KOPT-K1 (cell line): Measurements from ENCODE around the gene EQTN.

Experiments used
- H3K27ac ChIP-seq: fragments of 200-600 bp; sonication (generic); 2 replicates; pipeline ENCODE4 v1.5.1; 2016; ENCODE audit warnings: antibody characterized with exemption, mild to moderate bottlenecking, low read depth, low read length; ENCODE audit not compliant: poor library complexity, severe bottlenecking
- H3K36me3 ChIP-seq: fragments of 200-600 bp; sonication (generic); 2 replicates; pipeline ENCODE4 v1.5.1; 2017; ENCODE audit warnings: antibody characterized with exemption, mild to moderate bottlenecking, low read length, moderate library complexity; ENCODE audit not compliant: insufficient read depth
- H3K9me3 ChIP-seq: fragments of 200-600 bp; sonication (generic); 2 replicates; pipeline ENCODE4 v1.5.1; 2017; ENCODE audit warnings: antibody characterized with exemption, low read length, mild to moderate bottlenecking; ENCODE audit not compliant: insufficient read depth, poor library complexity, severe bottlenecking

The EQTN gene

GRCh38 chr9:27297050-27297449 is at the start of gene EQTN:
TSS of gene EQTN (minus strand) at chr9:27297150. CDS start at chr9:27297055, 95 bp downstream.
- no peaks in the 10 kb centered on the region for H3K9me3 ChIP-seq
- no peaks in the 10 kb centered on the region for H3K36me3 ChIP-seq
- H3K27ac ChIP-seq = no peak within 1 kb of the TSS

GRCh38 chr9:27344776-27345175 is 47.8 kb upstream of the EQTN start:
- H3K9me3 ChIP-seq = no peaks in the 10 kb centered on the region
- H3K36me3 ChIP-seq = no peaks in the 10 kb centered on the region
- H3K27ac ChIP-seq = no peak overlapping the region

GRCh38 chr9:27341545-27342294 is 44.8 kb upstream of the EQTN start:
- Histone ChIP-seq H3K27ac (no peak overlapping the region), H3K36me3 (no peaks in the 10 kb centered on the region), H3K9me3 (no peaks in the 10 kb centered on the region)

GRCh38 chr9:27340961-27341511 is 44.1 kb upstream of the EQTN start:
- H3K9me3 ChIP-seq = no peaks in the 10 kb centered on the region
- no peaks in the 10 kb centered on the region for H3K36me3 ChIP-seq
- no peak overlapping the region for H3K27ac ChIP-seq

- Histone ChIP-seq H3K9me3 (no peaks in the 10 kb centered on the region), H3K27ac (no peak overlapping the region), H3K36me3 (no peaks in the 10 kb centered on the region)
Measured at GRCh38 chr9:27340285-27340674, 43.3 kb upstream of the EQTN start.

- no peaks in the 10 kb centered on the region for H3K36me3 ChIP-seq
- H3K27ac ChIP-seq = no peak overlapping the region
- H3K9me3 ChIP-seq = no peaks in the 10 kb centered on the region
Measured at GRCh38 chr9:27339661-27340284, 42.8 kb upstream of the EQTN start.

- Histone ChIP-seq H3K27ac (no peak overlapping the region), H3K9me3 (no peaks in the 10 kb centered on the region), H3K36me3 (no peaks in the 10 kb centered on the region)
Measured at GRCh38 chr9:27338527-27338903, 41.6 kb upstream of the EQTN start.

GRCh38 chr9:27337833-27338526 is 41.0 kb upstream of the EQTN start:
- H3K27ac ChIP-seq = no peak overlapping the region
- H3K9me3 ChIP-seq = no peaks in the 10 kb centered on the region

GRCh38 chr9:27337236-27337635 is 40.3 kb upstream of the EQTN start:
- H3K27ac ChIP-seq = no peak overlapping the region
- no peaks in the 10 kb centered on the region for H3K9me3 ChIP-seq
- no peaks in the 10 kb centered on the region for H3K36me3 ChIP-seq

More at GRCh38 chr9:27337833-27338526, 41.0 kb upstream of the EQTN start:
- H3K36me3 ChIP-seq = no peaks in the 10 kb centered on the region

- H3K27ac ChIP-seq = no peak overlapping the region
- H3K9me3 ChIP-seq = no peaks in the 10 kb centered on the region
- no peaks in the 10 kb centered on the region for H3K36me3 ChIP-seq
Measured at GRCh38 chr9:27336829-27337228, 39.9 kb upstream of the EQTN start.

- Histone ChIP-seq H3K9me3 (no peaks in the 10 kb centered on the region), H3K27ac (no peak overlapping the region), H3K36me3 (no peaks in the 10 kb centered on the region)
Measured at GRCh38 chr9:27336126-27336525, 39.2 kb upstream of the EQTN start.

- Histone ChIP-seq H3K9me3 (no peaks in the 10 kb centered on the region), H3K36me3 (no peaks in the 10 kb centered on the region), H3K27ac (no peak overlapping the region)
Measured at GRCh38 chr9:27335075-27335474, 38.1 kb upstream of the EQTN start.

GRCh38 chr9:27333241-27334052 is 36.5 kb upstream of the EQTN start:
- Histone ChIP-seq H3K9me3 (no peaks in the 10 kb centered on the region), H3K27ac (no peak overlapping the region), H3K36me3 (no peaks in the 10 kb centered on the region)

- Histone ChIP-seq H3K36me3 (no peaks in the 10 kb centered on the region), H3K27ac (no peak overlapping the region), H3K9me3 (no peaks in the 10 kb centered on the region)
Measured at GRCh38 chr9:27331393-27331792, 34.4 kb upstream of the EQTN start.

GRCh38 chr9:27329291-27329690 is 32.3 kb upstream of the EQTN start:
- Histone ChIP-seq H3K36me3 (no peaks in the 10 kb centered on the region), H3K9me3 (no peaks in the 10 kb centered on the region), H3K27ac (no peak overlapping the region)
